Activated CD8-positive, alpha-beta T cell treated with anti-CD3 and anti-CD28 coated beads for 36 hours (primary cell): ENCODE results near the gene FBXL20. TPM values are rescaled to one million over a fixed set of nuclear protein-coding genes. Genes with fewer than 3 reads are reported as not detected.

ENCODE experiments used
- ATAC-seq: fragments of 200-7000 bp; cut with Tn5 transposase; one replicate; pipeline ENCODE4 v1.10.0; 2021; ENCODE audit warnings: mild to moderate bottlenecking, moderate library complexity
- CTCF ChIA-PET: fragments of 350-600 bp; sonication (Branson Sonifier 250); formaldehyde crosslinking; loops from one replicate; lab custom pipeline; 2021; ENCODE audit warnings: antibody characterized with exemption; lab: Charles Lee
- POLR2A ChIA-PET: fragments of 350-600 bp; sonication (Branson Sonifier 250); formaldehyde crosslinking; loops from one replicate; lab custom pipeline; 2021; ENCODE audit warnings: antibody characterized with exemption; lab: Charles Lee
- DNase-seq: peaks from one replicate; pipeline ENCODE4 v3.0.0-alpha.2; 2020
- H3K27ac Mint-ChIP-seq: one replicate; pipeline ENCODE4 v1.8.0; 2021; ENCODE audit warnings: mild to moderate bottlenecking, mixed read lengths
- H3K27me3 Mint-ChIP-seq: one replicate; pipeline ENCODE4 v1.8.0; 2021; ENCODE audit warnings: mixed read lengths
- H3K36me3 Mint-ChIP-seq: one replicate; pipeline ENCODE4 v1.8.0; 2021; ENCODE audit warnings: low read depth, mixed read lengths
- H3K4me1 Mint-ChIP-seq: one replicate; pipeline ENCODE4 v1.8.0; 2021; ENCODE audit warnings: low read depth, mixed read lengths
- H3K4me3 Mint-ChIP-seq: one replicate; pipeline ENCODE4 v1.8.0; 2021; ENCODE audit warnings: mild to moderate bottlenecking, moderate library complexity, mixed read lengths
- H3K9me3 Mint-ChIP-seq: one replicate; pipeline ENCODE4 v1.8.0; 2021; ENCODE audit warnings: mixed read lengths
- CTCF ChIP-seq: fragments of 200-600 bp; IDR thresholded peaks from one replicate; pipeline ENCODE4 v1.8.0; 2022; ENCODE audit warnings: antibody characterized with exemption, mild to moderate bottlenecking
- intact Hi-C: fragments of 100-400 bp; cut with micrococcal nuclease; formaldehyde crosslinking; loops from one replicate; pipeline ENCODE4 v1.10.0; 2022
- total RNA-seq, 2 experiments: library from RNA; stranded (reverse); gene quantifications; one replicate each; pipeline ENCODE4 v1.2.3, GENCODE V29; 2021

Gene FBXL20
- total RNA-seq, 2 experiments from 2014 or later = 17.7 to 19.1 TPM

DNA sequence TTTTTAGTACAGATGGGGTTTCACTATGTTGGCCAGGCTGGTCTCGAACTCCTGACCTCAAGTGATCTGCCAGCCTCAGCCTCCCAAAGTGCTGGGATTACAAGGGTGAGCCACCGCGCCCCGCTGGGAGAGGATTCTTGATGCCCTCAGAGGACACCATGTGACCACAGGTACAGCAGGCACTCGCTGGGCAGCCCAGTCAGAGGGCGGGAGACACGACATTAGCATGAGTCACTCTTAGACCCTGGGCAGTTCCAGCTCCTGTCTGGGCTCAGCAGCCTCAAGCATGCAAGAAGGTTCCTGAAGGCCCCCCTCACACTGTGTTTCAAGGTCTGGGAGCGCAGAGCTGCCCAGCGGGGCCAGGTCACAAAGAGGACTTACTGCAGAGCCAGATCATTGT is 187.6 kb downstream of the FBXL20 start:
- H3K9me3 Mint-ChIP-seq = no peaks in the 10 kb centered on the region
- peaks cover 18% of the 10 kb centered on the region for H3K4me1 Mint-ChIP-seq
- ATAC-seq (no peak), DNase-seq (no peak)
- POLR2A ChIA-PET = interaction anchor here (1.5 kb wide), 1 partner anchor 14 kb away, joined by 3 read pairs; the partner anchor contains the start of gene RPL19
- H3K4me3 Mint-ChIP-seq = no peak overlapping the region
- H3K36me3 Mint-ChIP-seq = no peaks in the 10 kb centered on the region
- H3K27me3 Mint-ChIP-seq = peaks cover 2% of the 10 kb centered on the region
- CTCF ChIA-PET = interaction anchor here (27.4 kb wide), 1 partner anchor 21 kb away, joined by 516 read pairs; no protein-coding TSS in a partner anchor
- no peak overlapping the region for H3K27ac Mint-ChIP-seq
- intact Hi-C loops = no loop called here
- TF ChIP-seq CTCF = no peak

- H3K9me3 Mint-ChIP-seq = no peaks in the 10 kb centered on the region
- peaks cover 2% of the 10 kb centered on the region for H3K27me3 Mint-ChIP-seq
- ATAC-seq (no peak), DNase-seq (no peak)
- TF ChIP-seq CTCF = no peak
- ChIA-PET POLR2A (interaction anchor here (0.8 to 1.2 kb wide), 2 partner anchors 13 to 59 kb away, joined by 3 to 4 read pairs; partner anchors contain the start of gene RPL19), CTCF (interaction anchor here (27.4 kb wide), 1 partner anchor 22 kb away, joined by 516 read pairs; no protein-coding TSS in a partner anchor)
- intact Hi-C loops = no loop called here
- H3K36me3 Mint-ChIP-seq = no peaks in the 10 kb centered on the region
- no peak overlapping the region for H3K4me3 Mint-ChIP-seq
- peaks cover 27% of the 10 kb centered on the region for H3K4me1 Mint-ChIP-seq
- H3K27ac Mint-ChIP-seq = no peak overlapping the region
Observed at GRCh38 chr17:39212841-39213480, 188.5 kb downstream of the FBXL20 start.

GRCh38 chr17:39212195-39212810 is 189.1 kb downstream of the FBXL20 start:
- DNase-seq (no peak), ATAC-seq (no peak)
- POLR2A ChIA-PET = interaction anchor here (0.7 to 1.2 kb wide), 3 partner anchors 12 to 58 kb away, joined by 3 to 4 read pairs (median 3); partner anchors contain the start of gene RPL19
- no peaks in the 10 kb centered on the region for H3K36me3 Mint-ChIP-seq
- H3K27me3 Mint-ChIP-seq = peaks cover 2% of the 10 kb centered on the region
- CTCF ChIA-PET = interaction anchor here (27.4 kb wide), 1 partner anchor 23 kb away, joined by 516 read pairs; no protein-coding TSS in a partner anchor
- no peak for TF ChIP-seq CTCF
- no peak overlapping the region for H3K4me3 Mint-ChIP-seq
- intact Hi-C loops = no loop called here
- H3K9me3 Mint-ChIP-seq = no peaks in the 10 kb centered on the region
- peaks cover 33% of the 10 kb centered on the region for H3K4me1 Mint-ChIP-seq
- H3K27ac Mint-ChIP-seq = no peak overlapping the region

DNA sequence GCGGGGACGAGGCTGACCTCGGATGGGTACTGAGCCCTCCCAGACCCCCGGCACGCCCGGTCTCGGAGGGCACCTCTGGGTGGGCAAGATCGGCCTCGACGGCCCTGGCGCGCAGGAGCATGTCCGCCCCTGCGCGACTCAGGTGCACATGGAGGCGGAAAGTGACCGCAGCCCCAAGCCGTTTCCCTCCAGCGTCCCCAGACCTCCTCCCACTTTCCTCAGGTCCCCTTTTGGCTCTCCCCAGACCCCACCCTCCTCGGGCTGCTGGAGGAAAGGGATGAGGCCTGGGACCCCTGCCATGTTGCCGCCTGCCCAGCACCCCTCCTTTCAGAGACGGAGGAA is 191.4 kb downstream of the FBXL20 start:
- H3K27ac Mint-ChIP-seq = peak overlapping the region; percentile 76
- H3K36me3 Mint-ChIP-seq = peaks cover 2% of the 10 kb centered on the region
- POLR2A ChIA-PET = interaction anchor here (1.3 to 2.8 kb wide), 5 partner anchors 10 to 57 kb away, joined by 6 to 16 read pairs (median 7); partner anchors contain the start of gene RPL19
- no peak for TF ChIP-seq CTCF
- H3K9me3 Mint-ChIP-seq = no peaks in the 10 kb centered on the region
- peak overlapping the region; percentile 44 for H3K4me3 Mint-ChIP-seq
- H3K4me1 Mint-ChIP-seq = peaks cover 38% of the 10 kb centered on the region
- CTCF ChIA-PET = interaction anchor here (1.0 to 27.4 kb wide), 4 partner anchors 16 to 44 kb away, joined by 3 to 516 read pairs (median 108); partner anchors contain the start of genes ARL5C and STAC2
- intact Hi-C loops = no loop called here
- ATAC-seq (no peak), DNase-seq (no peak)
- H3K27me3 Mint-ChIP-seq = no peaks in the 10 kb centered on the region
